GM19239 (cell line): ENCODE data around the gene NOSIP.

Experiments
- DNase-seq: peaks from one replicate; pipeline ENCODE4 v3.0.0; 2011; ENCODE audit warnings: low spot score; ENCODE audit not compliant: insufficient read length
- FAIRE-seq: peaks from 2 replicates; lab custom pipeline; 2011; peaks lifted over from hg19 to GRCh38; lab: Jason Lieb, UNC

The NOSIP gene

GRCh38 chr19:49518033-49518432, 62.3 kb downstream of the NOSIP start:
- no peak for FAIRE-seq
- no peak for DNase-seq

DNA sequence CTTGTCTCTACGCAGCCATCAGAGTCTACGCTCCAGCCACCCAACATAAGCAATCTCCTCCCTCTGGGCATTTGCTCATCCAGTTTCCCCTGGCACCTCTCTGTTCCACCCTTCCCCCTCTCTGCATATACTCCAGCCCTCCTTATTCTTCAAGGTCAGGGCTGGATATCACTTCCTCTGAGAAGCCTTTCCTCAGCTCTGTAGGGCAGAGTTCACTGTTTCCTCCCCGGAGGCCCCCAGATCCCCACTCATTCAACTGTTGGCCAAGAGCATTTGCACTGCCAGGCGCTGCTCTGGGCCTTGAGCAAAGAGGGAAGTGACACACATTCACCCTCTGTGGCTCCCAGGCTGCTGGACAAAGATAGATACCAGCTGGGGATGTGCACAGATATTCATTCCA, 64.6 kb downstream of the NOSIP start:
- no peak for FAIRE-seq
- no peak for DNase-seq

GRCh38 chr19:49514151-49514550, 66.2 kb downstream of the NOSIP start:
- FAIRE-seq: no peak

DNA sequence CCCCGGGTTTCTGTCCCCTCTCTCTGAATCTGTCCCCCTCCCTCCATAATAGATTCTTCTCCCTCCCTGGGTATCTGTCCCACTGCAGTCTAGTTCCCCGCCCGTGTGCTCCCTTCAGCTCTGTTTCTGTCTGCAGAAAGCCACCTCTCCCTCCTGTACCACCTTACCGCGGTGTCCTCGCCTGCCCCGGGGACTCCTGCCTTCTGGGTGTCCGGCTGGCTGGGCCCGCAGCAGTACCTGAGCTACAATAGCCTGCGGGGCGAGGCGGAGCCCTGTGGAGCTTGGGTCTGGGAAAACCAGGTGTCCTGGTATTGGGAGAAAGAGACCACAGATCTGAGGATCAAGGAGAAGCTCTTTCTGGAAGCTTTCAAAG, 66.6 kb downstream of the NOSIP start:
- FAIRE-seq (no peak), DNase-seq (no peak)

More at GRCh38 chr19:49514151-49514550, 66.2 kb downstream of the NOSIP start:
- no peak for DNase-seq

- DNase-seq: no peak
- no peak for FAIRE-seq
Observed at GRCh38 chr19:49512970-49513745, 67.2 kb downstream of the NOSIP start.

- FAIRE-seq (no peak), DNase-seq (no peak)
Observed at GRCh38 chr19:49507803-49508494, 72.4 kb downstream of the NOSIP start.

- FAIRE-seq (peak; percentile 58), DNase-seq (peak; percentile 62)
Observed at GRCh38 chr19:49506575-49507105, 73.7 kb downstream of the NOSIP start.
